ENCODE measurements around the gene PRAME. TPM values are rescaled to one million over a fixed set of nuclear protein-coding genes. Genes with fewer than 3 reads are reported as not detected.
"Not testable (repeated sequence)": the region's sequence is repeated elsewhere in the genome, so short reads cannot be mapped to it uniquely, and the experiment has no call there.

PRAME gene
- total RNA-seq, 1 experiment from 2014 or later: not detected

DNA sequence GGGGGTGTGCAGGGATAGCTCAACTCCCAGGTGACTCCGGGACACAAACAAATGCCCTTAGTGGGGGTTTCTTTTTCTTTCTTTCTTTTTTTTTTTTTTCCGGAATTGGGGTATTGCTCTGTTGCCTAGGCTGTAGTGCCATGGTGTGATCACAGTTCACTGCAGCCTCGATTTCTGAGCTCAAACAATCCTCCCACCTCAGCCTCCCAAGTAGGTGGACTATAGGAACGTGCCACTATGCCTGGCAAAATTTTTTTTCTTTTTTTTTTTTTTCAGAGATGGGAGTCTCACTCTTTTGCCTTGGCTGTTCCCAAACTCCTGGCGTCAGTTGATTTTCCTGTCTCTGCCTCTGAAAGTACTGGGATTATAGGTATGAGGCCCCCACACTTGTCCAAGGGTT lies 25.2 kb downstream of the PRAME start:
- TF ChIP-seq, protein P1, sequence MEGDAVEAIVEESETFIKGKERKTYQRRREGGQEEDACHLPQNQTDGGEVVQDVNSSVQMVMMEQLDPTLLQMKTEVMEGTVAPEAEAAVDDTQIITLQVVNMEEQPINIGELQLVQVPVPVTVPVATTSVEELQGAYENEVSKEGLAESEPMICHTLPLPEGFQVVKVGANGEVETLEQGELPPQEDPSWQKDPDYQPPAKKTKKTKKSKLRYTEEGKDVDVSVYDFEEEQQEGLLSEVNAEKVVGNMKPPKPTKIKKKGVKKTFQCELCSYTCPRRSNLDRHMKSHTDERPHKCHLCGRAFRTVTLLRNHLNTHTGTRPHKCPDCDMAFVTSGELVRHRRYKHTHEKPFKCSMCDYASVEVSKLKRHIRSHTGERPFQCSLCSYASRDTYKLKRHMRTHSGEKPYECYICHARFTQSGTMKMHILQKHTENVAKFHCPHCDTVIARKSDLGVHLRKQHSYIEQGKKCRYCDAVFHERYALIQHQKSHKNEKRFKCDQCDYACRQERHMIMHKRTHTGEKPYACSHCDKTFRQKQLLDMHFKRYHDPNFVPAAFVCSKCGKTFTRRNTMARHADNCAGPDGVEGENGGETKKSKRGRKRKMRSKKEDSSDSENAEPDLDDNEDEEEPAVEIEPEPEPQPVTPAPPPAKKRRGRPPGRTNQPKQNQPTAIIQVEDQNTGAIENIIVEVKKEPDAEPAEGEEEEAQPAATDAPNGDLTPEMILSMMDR (IDR thresholded peaks at IDR 0.05; ENCODE audit: unreplicated experiment): no peak
- no peaks in the 10 kb centered on the region for H3K4me1 Mint-ChIP-seq (ENCODE audit: insufficient read depth, unreplicated experiment)
- BruUV-seq (replicated peaks): no TSS peak
- ChIA-PET CTCF (interaction anchor here (0.6 to 1.3 kb wide), 6 partner anchors 42 to 957 kb away, joined by 3 to 6 read pairs (median 4); no protein-coding TSS in a partner anchor), POLR2A (no interaction called here)
- H3K9me3 Mint-ChIP-seq (ENCODE audit: unreplicated experiment): no peaks in the 10 kb centered on the region
- intact Hi-C loops (cut with micrococcal nuclease): no loop called here
- H3K27me3 Mint-ChIP-seq (ENCODE audit: insufficient read depth, unreplicated experiment): peaks cover 11% of the 10 kb centered on the region
- H3K4me3 Mint-ChIP-seq (ENCODE audit: unreplicated experiment): no peak overlapping the region
- no peak overlapping the region for H3K27ac Mint-ChIP-seq (ENCODE audit: low read depth, unreplicated experiment)
- H3K36me3 Mint-ChIP-seq (ENCODE audit: insufficient read depth, unreplicated experiment): no peaks in the 10 kb centered on the region
- no peak for DNase-seq (ENCODE audit: unreplicated experiment)

DNA sequence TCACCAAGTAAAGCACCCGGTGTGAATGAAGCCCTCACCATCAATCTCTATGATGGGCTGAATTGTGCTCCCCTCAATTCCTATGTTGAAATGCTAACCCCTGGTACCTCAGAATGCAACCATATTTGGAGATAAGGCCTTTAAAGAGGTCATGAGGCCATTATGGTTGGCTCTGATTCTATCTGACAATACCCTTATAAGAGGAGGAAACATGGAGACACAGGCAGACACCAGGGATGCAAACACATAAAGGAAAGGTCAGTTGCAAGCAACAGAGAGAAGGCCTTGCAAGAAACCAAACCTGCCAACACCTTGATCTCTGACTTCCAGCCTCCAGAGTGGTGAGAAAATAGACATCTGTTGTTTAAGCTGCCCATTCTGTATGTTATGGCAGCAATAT lies 25.6 kb downstream of the PRAME start:
- no peak for DNase-seq (ENCODE audit: unreplicated experiment)
- TF ChIP-seq, protein P1 (IDR thresholded peaks at IDR 0.05; ENCODE audit: unreplicated experiment): no peak
- intact Hi-C loops (cut with micrococcal nuclease): no loop called here
- H3K4me3 Mint-ChIP-seq (ENCODE audit: unreplicated experiment): no peak overlapping the region
- peaks cover 11% of the 10 kb centered on the region for H3K27me3 Mint-ChIP-seq (ENCODE audit: insufficient read depth, unreplicated experiment)
- no peaks in the 10 kb centered on the region for H3K36me3 Mint-ChIP-seq (ENCODE audit: insufficient read depth, unreplicated experiment)
- no peaks in the 10 kb centered on the region for H3K4me1 Mint-ChIP-seq (ENCODE audit: insufficient read depth, unreplicated experiment)
- no peaks in the 10 kb centered on the region for H3K9me3 Mint-ChIP-seq (ENCODE audit: unreplicated experiment)
- CTCF ChIA-PET: interaction anchor here (0.6 kb wide), 4 partner anchors 54 to 958 kb away, joined by 3 to 4 read pairs (median 4); no protein-coding TSS in a partner anchor
- H3K27ac Mint-ChIP-seq (ENCODE audit: low read depth, unreplicated experiment): no peak overlapping the region
- POLR2A ChIA-PET: no interaction called here
- no TSS peak for BruUV-seq (replicated peaks)

DNA sequence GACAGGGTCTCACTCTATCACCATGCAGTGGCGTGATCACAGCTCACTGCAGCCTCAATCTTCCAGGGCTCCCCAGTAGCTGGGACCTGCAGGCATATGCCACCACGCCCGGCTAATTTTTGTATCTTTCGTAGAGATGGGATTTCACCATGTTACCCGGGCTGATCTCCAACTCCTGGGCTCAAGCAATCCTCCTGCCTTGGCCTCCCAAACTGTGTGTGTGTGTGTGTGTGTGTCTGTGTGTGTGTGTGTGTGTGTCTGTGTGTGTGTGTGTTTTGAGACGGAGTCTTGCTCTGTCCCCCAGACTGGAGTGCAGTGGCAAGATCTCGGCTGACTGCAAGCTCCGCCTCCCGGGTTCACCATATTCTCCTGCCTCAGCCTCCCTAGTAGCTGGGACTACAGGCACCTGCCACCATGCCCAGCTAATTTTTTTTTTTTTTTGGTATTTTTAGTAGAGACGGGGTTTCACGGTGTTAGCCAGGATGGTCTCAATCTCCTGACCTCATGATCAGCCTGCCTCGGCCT lies 26.5 kb downstream of the PRAME start:
- BruUV-seq (replicated peaks); H3K36me3 Mint-ChIP-seq (ENCODE audit: insufficient read depth, unreplicated experiment); intact Hi-C loops (cut with micrococcal nuclease); CTCF ChIA-PET; H3K27ac Mint-ChIP-seq (ENCODE audit: low read depth, unreplicated experiment); H3K4me3 Mint-ChIP-seq (ENCODE audit: unreplicated experiment); POLR2A ChIA-PET; DNase-seq (ENCODE audit: unreplicated experiment); H3K4me1 Mint-ChIP-seq (ENCODE audit: insufficient read depth, unreplicated experiment); H3K9me3 Mint-ChIP-seq (ENCODE audit: unreplicated experiment): not testable (repeated sequence)
- peaks cover 11% of the 10 kb centered on the region for H3K27me3 Mint-ChIP-seq (ENCODE audit: insufficient read depth, unreplicated experiment)

DNA sequence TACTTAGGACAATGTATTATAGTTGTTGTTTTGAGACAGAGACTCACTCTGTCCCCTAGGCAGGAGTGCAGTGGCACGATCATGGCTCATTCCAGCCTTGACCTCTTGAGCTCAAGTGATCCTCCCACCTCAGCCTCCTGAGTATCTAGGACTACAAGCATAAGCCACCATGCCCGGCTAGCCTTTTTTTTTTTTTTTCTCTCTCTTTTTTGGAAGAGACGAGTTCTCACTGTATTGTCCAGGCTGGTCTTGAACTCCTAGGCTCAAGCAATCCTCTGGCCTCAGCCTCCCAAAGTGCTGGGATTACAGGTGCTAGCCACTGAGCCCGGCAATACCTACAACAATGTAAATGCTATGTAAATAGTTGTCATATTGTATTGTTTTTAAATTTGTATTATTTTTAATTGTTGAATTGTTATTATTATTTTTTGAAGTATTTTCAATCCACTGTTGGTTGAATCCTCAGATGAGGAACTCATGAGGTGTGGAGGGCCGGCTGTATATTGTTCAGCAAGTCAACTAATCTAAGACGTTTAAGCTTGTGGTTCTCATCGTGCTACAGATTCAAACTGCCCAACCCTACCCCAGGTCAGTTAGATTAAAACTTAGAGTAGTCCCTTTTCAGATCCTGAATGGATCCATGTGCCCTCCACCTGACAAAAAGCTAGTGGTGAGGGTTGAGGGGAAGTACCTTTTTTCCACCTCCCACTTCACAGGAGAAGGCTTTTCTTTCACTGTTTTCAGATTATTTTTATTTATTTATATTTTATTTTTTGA lies 27.1 kb downstream of the PRAME start:
- POLR2A ChIA-PET: no interaction called here
- Mint-ChIP-seq H3K9me3 (ENCODE audit: unreplicated experiment) (no peaks in the 10 kb centered on the region), H3K4me1 (ENCODE audit: insufficient read depth, unreplicated experiment) (no peaks in the 10 kb centered on the region), H3K4me3 (ENCODE audit: unreplicated experiment) (no peak overlapping the region), H3K27me3 (ENCODE audit: insufficient read depth, unreplicated experiment) (peaks cover 11% of the 10 kb centered on the region), H3K36me3 (ENCODE audit: insufficient read depth, unreplicated experiment) (no peaks in the 10 kb centered on the region), H3K27ac (ENCODE audit: low read depth, unreplicated experiment) (no peak overlapping the region)
- CTCF ChIA-PET: interaction anchor here (0.9 kb wide), 1 partner anchor 54 kb away, joined by 7 read pairs; no protein-coding TSS in a partner anchor
- intact Hi-C loops (cut with micrococcal nuclease): no loop called here
- TF ChIP-seq, protein P1 (IDR thresholded peaks at IDR 0.05; ENCODE audit: unreplicated experiment): no peak
- BruUV-seq (replicated peaks): no TSS peak
- DNase-seq (ENCODE audit: unreplicated experiment): no peak
